GM18907 (cell line): ENCODE measurements around the gene RALGPS1.
"Not testable (repeated sequence)": the region's sequence is repeated elsewhere in the genome, so short reads cannot be mapped to it uniquely, and the experiment has no call there.

Experiments
- ATAC-seq: cut with Tn5 transposase; IDR thresholded peaks from one replicate; pipeline ENCODE4 v1.9.1; 2021; ENCODE audit warnings: mild to moderate bottlenecking, moderate library complexity; ENCODE audit not compliant: unreplicated experiment

The RALGPS1 gene

DNA sequence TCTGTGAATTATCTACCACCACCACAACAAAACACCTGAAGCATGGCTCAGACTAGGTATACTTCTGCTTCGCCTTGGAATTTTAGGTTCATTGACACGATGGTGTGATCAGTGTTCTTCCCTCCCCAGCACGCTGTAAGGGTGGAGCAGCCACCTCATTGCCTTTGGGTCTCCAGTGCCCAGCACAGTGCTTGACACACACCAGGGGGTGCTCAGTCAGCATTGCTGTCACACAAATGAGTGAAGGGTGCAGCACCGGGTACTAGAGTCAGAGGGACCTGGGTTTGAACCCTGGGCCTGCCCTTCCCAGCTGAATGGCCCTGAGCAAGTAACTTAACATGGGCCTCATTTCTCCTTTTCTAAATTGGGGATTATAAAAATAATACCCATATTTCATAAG lies 217.8 kb downstream of the RALGPS1 start:
- ATAC-seq: no peak

DNA sequence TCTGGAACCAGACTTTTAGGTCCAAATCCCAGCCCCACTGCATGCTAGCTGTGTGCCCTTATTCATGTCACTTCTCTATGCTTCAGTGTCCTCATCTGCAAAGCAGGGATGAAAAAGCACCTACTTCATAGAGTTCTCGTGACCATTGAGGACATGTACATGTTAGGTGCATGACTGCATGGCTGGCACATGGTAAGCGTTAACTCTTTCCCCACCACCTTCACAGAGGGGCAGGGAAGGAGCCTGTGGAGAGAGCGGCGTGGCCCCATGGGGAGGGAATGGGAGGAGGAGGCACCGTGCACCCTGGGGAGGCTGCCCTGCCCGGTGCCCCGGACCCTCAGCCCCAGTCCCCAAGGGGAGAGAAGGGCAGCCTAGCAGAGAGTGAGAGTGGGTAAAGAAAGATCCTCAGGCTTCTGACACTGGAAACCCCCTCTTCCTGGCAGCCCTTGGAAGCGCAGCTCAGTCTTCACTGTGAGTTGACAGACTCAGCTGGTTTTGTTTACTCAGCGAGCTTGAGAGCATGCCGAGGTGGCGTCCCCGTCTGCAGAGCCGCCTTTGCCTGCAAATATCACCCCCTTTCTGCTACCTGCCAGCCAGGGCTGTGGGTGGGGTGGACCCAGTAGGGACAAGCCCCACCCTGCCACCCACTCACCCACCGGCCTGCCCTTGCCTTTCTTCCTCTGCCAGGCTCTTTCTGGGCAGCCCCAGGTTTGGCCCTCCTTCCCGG lies 218.5 kb downstream of the RALGPS1 start:
- no peak for ATAC-seq

DNA sequence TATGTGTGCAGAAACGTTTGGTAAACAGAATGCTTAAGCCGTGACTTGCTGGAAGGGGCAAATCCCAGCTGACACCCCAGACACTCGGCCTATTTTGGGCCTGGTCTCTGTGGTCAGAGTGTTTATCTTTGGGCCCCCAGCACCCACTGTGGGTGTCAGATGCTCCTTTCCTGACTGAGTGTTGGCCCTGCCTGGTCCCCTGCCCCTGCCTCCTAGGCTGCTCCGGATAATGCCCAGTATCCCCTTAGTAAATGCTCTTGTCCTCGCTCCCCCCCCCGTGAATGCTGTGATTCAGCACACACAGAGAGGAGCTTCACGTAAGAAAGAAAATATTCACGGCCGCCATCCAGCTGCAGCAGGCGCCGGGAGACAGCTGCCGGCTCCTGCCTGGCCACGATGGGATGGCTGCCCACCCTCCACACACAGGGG lies 219.2 kb downstream of the RALGPS1 start:
- no peak for ATAC-seq

DNA sequence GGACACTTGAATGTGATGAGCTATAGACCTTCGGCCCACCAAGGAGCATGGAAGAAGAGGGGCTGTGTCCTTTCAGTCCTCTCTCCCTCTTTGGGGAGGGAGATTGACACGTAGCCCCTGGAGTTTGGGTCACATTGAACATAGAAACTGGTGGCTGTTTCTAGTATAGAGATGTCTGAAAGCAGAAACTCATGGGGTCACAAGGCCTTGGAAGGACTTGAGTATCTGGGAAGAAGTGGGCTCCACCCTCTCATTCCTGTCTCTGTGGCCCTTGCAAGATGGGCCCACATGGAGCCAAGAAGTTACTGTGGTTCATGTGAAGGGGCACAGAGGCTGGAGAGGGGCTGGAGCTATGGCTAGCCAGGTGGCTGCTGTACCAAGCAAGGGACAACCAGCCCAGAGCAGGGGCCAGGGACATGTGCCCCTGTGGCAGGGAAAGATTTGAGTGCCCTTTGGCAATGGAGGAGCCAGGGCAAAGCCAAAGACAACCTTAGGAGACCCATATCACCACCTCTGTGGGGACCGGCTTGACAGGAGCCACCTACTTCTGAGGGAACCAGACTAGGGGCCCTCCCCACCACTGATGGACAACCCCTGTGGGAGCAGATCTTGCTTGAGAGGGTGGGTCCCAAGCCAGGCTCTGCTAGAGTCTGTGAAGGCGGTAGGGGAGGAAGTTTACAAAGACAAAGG lies 220.6 kb downstream of the RALGPS1 start:
- no peak for ATAC-seq

DNA sequence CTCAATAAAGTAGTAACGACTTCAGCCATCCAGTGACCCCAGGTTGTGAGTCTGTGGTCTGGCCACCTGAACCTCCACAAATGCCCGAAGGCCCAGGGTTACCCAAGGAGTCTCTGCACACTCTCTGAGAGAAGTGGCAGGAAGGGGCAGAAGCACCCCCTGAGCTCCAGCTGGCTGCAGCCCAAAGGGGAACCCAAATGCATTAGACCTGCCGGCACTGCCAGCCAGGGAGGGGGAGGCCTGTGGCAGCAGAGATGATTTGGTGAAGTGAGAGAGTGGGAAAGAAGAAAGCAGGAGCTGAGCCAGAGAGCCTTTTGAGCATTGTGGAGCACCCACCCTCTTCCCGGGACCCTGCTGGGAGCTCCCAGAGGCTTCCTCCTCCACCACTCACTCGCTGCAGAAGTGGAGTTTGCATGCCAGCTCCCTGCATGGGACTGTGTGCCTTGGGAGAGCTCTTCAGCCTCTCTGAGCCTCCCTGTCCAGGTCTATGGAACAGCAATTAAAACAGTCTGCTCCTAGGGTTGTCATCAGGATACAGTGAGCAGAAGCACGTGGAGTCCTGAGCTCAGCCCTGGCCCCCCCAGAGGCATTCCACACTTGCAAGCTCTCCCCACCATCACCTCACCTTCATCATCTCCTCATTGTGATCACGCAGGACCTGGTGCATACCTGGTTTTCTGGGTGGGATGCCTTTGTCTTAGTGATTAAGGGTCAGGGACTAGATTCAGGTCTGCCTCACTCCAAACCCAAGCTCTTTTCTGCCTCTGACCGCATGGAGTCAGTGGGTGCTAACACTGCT lies 221.7 kb downstream of the RALGPS1 start:
- ATAC-seq: no peak

DNA sequence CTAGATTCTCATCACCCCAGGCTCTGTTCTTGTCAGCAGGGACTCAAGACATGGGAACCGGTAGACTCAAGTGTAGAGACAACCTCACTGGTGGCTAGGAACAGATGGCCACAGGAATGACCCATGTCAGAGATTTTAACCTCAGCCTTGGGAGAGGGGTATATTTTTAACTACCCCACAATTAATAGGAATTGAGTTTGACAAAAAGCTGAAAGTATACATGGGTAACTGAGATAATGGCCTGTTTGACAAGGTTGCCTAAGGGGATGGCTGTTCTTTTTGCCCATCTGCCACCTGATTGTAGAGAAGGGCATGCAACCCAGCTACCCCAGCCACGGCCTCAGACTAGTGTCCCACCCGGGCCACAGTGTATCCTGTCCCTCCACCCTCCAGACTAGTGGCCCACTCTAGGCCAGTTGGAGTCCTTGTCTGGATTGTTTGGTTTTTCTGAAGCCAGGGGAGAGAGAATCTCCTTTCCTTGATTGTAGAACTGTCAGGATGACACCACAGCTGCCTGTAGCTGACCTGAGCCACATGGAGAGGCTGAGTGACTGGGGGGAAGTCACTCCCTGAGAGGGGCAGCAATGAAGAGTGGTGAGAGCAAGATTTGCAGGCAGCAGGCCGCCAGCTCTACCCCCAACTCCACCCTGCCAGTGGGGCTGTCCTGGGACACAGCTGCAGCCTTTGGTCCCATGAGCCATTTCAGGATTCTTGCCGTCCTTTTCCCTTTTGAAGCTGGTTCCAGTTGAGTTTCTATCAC lies 222.5 kb downstream of the RALGPS1 start:
- ATAC-seq: no peak

DNA sequence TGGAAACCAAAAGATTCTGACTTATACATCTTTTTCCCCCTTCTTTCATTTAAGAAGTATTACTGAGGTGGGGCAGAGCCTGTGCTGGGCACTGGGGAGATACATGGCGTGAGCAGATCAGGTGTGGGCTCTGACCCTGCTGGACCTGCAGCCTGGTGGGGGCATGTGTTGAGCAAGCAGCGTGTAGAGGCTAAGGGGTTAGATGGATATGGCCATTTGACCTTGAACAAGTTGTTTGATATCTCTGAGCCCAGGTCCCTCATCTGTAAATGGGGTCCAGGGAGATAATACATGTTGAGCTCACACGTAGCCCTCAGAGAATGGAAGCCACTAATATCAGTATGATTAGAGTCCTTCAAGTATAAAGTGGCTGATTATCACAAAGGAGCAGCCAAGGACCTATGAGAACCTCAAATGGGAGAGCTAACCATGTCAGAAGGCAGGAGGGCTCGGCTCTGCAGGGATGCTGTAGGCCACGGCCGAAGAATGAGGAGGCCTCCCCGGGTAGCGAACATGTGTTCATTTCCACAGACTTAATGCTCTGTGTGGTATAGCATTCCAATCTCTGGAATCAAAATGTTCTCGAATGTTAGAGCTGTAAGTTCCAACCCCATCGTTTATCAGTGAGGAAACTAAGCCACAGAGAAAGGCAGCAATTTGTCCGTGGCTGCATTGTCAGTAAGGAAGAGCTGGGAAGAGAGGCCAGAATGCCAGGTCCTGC lies 223.2 kb downstream of the RALGPS1 start:
- no peak for ATAC-seq

DNA sequence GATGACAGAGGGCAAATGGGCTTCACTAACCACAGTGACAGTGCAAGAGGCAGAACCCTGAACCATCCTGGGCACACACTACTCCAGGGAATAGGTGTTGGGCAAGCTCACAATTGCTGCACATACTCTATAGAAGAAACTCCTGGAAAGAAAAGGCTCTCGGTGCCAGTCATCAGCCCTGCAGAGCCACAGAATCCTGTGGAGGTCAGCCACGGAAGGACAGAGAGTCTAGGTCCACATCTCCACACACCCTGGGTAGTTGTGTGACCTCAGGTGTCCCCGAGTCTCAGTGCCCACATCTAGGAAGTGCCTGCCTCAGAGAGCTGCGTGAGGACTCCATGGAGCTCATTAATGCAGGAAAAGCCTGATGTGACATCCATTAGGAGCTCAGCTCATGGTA lies 223.9 kb downstream of the RALGPS1 start:
- no peak for ATAC-seq

DNA sequence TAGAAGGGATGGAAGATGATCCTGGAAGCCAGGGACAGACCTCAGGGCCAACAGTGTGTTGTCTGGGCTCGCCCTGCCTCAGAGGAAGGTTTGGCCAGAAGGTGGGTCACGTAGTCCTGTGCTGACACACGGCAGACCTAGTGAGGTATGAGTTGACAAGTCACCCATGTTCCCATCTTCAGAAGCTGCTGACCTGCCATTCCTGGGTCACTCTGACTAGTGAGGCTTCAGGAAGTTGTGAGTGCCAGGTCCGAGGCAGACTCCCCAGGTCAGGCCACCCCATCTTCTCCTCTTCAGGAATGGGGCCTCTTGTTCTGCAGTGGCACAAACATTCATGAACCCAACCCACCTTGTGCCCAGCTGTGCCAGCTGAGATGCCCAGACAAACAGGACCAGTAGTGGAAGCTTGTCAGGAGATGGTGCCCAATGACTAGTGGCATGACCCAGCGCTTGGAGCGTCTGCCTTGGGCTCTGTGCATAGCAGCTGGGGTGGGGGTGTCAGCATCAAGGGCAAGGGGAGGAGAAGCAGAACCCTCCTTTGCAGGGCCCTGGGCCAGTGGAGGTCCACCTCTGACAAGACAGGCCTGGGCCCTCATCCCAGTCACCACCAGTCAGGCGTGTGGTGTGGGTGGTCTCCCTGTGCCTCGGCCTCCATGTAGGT lies 224.6 kb downstream of the RALGPS1 start:
- ATAC-seq: no peak

DNA sequence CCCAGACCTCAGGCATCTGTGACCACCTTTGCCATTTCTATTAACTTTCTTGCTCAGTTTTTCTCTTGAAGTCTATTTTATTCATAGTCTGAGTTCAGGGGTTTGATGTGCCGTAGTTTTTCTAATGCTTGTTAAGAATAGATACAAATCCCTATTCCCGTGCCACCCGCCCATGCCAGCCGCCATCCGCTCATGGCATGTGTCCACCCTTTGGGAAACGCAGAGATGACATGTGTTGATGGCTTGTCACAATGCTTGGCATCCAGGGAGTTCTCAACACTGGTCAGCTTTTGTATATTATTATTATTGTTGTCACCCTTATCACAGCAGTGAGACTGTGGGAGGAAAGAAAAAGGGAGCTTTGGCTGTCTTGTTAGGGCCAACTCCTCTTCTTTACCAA lies 225.2 kb downstream of the RALGPS1 start:
- no peak for ATAC-seq

DNA sequence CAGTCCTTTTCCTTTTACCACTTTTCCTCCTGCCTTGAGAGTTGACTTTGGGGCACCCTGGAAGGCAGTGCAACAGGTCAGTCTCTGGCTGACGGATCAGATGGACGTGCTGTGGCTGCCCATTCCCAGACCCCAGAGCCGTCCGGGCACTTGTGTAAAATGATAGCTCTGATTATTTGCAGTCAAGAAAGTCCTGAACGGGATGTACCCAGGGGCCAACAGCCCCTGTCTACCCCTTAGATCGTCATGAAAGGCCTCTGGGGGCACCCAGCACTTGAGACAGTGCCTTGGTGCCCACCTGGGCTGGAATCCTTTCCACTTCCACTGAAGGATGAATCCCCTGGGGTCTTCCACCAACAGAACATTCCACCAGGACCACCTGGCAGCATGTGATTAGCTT lies 225.6 kb downstream of the RALGPS1 start:
- ATAC-seq: no peak

DNA sequence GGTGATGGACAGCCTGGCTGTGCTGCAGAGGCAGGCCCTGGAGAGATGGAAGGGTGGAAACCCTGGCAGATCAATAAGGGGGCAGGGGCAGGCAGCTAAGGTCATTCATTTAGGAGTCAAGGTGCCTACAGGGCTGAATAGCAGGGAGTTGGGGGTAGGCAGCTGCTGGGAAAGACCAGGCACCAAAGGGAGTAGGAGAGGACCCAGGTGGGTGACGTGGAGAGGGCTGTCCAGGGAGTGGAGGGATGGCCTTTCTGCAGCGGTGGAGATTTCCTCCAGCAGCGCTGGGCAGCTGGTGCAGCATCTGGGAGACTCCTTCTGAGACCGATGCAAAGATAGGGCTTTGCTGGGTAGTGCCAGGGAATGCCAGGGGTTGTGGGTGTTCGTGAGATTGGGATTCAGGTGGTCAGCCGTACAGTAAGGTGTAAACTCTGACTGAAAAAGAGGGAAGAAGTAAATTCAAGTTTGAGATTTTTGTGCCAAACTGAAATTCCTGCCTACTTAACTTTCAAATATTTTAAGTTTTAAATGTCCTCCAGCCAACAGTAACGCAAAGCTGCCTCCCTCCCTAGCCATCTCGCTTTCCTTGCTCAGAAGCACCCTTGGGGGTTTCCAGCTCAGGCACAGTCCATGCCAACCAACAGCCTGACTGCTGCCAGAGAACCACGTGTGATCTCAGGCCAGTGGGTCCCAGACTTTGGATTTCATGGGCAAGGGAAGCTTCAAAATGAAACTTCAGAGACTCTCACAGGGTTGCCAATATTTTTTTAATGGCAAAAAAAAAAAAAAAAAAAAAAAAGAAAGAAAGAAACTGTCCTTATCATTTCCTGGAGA lies 226.5 kb downstream of the RALGPS1 start:
- ATAC-seq: no peak

DNA sequence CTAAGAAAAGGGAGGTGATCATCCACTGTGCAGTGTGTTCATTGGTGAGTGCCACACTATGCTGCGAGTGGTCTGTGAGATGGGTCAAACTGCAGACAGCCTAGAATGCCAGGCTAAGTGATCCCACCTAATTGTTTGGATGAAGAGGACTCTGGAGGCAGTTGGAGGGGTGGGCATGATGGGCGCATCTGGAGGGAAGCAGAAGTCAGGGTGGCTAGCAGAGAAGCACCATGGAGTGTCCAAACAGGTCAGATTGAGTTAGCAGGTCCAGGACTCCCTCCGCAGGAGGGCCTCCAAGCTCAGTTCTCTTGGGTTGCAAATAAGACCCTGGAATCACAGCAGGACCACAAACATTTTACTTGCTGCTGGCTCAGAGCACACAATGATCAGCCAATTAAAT lies 227.7 kb downstream of the RALGPS1 start:
- no peak for ATAC-seq

DNA sequence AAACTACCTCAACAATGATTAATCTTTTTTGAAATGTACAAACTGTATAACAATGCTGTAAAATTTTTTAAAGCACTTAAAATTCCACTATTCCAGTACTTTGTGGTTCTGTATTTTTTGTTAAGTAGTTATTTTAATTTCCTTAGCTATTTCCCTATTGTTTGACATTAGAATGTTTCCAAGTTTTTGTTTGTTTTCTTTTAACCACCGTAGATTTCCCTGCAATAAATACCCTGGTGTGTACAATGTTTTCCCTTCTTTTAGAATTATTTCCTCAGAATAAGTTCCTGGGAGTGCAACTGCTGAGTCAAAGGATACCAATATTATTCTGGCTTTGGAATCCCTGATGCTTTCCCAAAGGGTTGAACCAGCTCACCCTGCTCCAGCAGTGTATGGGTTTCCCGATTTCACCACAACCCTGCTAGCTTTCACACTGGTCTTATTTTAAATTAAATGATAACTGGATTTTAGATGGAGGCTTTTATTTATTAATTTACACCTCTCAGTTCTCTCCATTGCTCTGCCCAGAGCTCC lies 228.4 kb downstream of the RALGPS1 start:
- ATAC-seq: no peak

DNA sequence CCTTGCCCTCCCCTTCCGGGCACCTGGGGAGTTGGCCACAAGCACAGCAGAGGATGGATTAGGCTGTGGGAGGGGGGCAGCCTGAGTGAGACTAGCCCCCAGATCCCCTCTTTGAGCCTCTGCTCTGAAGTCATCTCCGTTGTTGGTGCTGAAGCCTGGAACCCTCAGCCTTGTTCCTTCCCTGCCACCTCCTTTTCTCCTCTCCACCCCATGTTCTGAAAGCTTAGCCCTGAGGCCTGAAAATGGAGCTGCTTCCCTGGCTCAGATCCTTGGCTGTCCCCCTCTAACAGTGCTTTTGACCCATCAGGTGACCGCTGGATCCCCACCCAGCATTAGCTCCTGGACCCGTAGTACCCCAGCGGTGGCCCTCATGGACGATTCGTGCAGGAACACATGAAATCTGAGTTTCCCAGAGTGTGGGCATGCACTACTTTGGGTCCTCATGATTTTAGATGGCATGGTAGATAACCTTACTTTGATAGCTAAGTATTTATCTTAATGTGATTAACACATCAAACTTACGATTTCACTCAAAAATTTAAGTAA lies 229.4 kb downstream of the RALGPS1 start:
- ATAC-seq: no peak

DNA sequence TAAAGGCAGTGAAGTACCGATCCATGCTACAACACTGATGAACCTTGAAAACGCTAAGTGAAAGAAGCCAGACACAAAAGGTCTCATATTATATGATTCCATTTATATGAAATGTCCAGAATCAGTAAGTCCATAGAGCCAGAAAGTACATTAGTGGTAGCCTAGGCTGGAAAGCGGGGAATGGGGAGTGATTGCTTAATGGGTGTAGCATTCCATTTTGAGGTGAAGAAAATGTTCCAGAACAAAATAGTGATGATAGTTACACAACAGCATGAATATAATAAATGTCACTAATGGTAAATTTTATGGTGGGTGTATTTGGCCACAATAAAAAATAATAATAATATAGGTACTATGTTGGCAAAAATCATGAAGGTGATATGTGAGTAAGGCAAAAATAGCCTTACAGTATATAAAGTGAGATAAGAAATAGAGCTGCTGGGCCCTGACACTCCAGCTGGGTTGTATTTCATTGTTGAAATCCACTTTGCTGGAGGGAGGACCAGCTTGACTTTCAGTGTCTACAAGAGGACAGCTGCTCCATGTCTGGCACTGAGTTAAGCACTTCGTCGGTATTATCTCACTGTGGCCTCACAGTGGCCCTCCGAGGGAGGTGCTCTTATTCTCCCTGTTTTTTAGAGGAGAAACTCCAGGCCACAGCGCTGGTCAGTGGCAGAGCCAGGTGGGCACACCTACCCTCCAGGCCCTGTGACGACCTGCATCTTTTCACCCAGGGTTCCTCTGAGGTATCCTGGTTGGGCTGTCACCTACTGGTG lies 230.3 kb downstream of the RALGPS1 start:
- ATAC-seq: no peak

DNA sequence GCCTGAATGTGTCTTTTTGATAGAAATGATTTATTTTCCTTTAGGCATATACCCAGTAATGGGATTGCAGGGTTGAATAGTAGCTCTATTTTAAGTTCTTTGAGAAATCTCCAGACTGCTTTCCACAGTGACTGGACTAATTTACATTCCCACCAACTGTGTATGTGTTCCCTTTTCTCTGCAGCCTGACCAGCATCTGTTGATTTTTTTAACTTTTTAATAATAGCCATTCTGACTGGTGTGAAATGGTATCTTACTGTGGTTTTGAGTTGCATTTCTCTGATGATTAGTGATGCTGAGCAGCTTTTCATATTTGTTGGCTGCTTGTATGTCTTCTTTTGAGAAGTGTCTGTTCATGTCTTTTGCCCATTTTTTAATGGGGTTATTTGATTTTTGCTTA lies 232.3 kb downstream of the RALGPS1 start:
- ATAC-seq: not testable (repeated sequence)

DNA sequence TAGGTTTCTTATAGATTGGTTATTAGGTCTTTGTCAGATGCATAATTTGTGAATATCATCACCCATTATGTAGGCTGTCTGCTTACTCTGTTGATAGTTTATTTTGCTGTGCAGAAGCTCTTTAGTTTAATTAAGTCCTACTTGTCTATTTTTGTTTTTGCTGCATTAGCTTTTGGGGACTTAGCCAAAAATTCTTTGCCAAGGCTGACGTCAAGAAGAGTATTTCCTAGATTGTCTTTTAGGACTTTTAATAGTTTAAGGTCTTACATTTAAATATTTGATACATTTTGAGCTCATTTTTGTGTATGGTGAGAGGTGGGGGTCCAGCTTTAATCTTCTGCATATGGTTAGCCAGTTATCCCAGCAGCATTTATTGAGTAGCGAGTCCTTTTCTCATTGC lies 232.7 kb downstream of the RALGPS1 start:
- no peak for ATAC-seq
